ENCODE measurements around the gene STKLD1.
A peak's percentile ranks its signal among the peaks of the same experiment; 100 is the strongest.
"Not testable (repeated sequence)": the region's sequence is repeated elsewhere in the genome, so short reads cannot be mapped to it uniquely, and the experiment has no call there.

STKLD1 gene

DNA sequence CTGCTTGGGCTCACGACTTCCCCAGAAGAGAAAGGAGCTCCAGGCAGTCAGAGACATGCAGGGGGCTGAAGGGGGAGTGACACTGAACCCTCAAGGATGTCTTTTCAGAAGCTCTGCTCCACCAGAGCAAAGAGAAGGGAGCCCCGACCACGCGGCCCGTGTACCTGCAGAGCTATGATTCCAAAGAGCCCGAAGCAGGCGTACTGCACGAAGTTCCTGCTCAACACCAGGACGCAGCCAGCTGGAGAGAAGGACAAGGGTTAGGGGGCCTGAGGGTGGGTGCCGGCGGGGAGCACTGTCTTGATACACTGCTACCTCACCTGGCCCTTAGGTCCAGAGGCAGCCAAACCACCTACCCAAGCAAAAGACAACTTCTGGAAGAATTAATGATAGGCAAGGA is 9.7 kb upstream of the STKLD1 start:
- DNase-seq: no peak

GRCh38 chr9:133367221-133367620 is 8.9 kb upstream of the STKLD1 start:
- DNase-seq: no peak

GRCh38 chr9:133367778-133368177 is 8.4 kb upstream of the STKLD1 start:
- no peak for DNase-seq

- DNase-seq: no peak
These were observed 7.8 kb upstream of the STKLD1 start for GRCh38 chr9:133368249-133368881.

GRCh38 chr9:133369422-133369821 is 6.7 kb upstream of the STKLD1 start:
- DNase-seq: no peak

DNA sequence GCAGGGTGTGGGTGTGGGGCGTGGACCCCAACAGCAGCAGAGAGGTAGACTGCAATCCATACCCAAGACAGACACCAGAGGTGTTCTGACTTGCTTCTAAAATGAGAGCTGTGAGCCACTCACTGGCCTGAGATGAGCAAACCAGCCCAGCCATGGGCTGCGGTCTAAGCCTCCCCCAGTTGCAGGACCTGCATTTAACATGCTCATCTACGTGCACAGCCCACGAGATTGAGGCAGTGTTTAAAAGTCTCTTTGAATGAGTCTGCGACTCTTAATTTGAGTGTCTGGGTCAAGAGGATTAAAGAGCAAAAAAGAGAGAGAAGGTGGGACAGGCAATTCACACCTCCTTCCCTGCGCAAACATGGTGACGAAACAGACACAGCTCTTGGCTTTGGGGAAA is 6.2 kb upstream of the STKLD1 start:
- peak; percentile 51 for DNase-seq

DNA sequence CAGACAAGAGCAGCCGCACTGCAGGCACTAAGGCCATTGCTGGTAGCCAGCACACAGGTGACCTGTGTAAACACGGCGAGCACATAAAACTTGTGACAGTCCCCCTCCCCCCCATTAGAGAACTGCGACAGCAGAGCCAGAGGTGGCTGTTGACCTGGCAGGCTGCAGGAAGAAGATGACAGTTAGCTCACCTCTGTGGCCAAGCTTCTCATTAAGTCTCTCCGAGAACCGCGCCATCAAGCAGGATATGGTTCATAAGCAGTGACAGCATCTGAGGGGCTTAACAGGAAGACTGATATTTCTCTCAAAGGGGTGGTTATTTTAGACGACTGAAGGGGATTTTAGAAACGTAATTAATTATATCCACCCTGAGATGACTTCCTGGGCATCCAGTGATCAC is 5.5 kb upstream of the STKLD1 start:
- DNase-seq: peak; percentile 36

GRCh38 chr9:133371261-133371711 is 4.9 kb upstream of the STKLD1 start:
- peak; percentile 87 for DNase-seq

DNA sequence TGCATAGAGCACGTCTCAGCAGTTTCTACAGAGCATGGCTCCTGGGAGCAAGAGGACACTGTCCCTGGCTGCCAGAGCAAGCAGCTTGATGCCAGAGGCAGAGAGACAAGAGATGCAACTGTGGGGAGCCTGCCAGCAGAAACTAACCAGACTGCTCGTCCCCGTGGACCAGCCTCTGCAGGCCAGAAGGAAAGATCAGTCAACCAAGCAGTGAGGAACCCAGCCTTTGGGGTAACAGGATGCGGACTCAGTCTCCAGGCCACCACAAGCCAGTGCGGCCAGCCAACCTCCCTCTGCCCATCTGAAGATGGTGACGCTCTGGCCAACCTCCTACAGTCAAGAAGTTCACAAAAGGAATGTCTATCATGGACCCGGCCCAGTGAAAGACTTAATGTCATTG is 4.0 kb upstream of the STKLD1 start:
- no peak for DNase-seq

GRCh38 chr9:133374612-133375115 is 1.5 kb upstream of the STKLD1 start:
- DNase-seq: peak; percentile 21

- DNase-seq: peak; percentile 17
These were observed 946 bp upstream of the STKLD1 start for GRCh38 chr9:133375116-133375723.

DNA sequence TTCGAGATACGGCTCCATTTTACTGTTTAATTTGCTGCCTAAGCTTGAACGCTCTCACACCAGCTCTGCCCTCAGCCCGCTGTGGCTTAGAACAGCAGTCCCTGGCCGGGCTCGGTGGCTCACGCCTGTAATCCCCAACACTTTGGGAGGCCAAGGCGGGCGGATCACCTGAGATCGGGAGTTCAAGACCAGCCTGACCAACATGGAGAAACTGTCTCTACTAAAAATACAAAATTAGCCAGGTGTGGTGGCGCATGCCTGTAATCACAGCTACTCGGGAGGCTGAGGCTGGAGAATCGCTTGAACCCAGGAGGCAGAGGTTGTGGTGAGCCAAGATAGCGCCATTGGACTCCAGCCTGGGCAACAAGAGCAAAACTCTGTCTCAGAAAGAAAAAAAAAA is 1.1 kb downstream of the STKLD1 start:
- not testable (repeated sequence) for DNase-seq

GRCh38 chr9:133377721-133378216 is 1.6 kb downstream of the STKLD1 start:
- DNase-seq: no peak

DNA sequence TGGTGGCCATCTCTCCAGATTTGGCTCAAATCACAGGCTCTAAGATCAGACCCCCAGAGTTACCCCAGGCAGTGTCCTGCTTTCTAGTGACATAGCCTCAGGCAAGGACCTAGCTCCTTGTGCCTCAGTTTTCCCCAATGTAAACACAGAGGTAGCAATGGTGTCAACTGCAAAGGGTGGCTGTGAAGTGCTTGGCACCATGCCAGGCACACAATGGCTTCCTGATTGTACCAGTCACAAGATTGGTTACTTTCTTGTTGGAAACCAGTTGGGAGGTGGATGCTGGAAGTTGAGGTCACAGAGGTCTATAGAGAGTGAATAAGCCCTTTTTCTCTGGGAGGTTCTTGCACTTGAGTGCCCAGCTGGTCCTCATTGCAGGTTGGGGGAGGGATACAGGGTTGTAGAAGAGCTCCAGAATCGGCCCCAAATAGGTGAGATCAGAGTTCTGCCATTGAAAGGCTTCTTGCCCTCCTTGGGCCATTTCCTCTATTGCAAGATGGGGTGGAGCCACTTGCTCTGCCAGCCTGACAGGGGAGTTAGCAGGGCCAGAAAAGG is 2.3 kb downstream of the STKLD1 start:
- DNase-seq: no peak

DNA sequence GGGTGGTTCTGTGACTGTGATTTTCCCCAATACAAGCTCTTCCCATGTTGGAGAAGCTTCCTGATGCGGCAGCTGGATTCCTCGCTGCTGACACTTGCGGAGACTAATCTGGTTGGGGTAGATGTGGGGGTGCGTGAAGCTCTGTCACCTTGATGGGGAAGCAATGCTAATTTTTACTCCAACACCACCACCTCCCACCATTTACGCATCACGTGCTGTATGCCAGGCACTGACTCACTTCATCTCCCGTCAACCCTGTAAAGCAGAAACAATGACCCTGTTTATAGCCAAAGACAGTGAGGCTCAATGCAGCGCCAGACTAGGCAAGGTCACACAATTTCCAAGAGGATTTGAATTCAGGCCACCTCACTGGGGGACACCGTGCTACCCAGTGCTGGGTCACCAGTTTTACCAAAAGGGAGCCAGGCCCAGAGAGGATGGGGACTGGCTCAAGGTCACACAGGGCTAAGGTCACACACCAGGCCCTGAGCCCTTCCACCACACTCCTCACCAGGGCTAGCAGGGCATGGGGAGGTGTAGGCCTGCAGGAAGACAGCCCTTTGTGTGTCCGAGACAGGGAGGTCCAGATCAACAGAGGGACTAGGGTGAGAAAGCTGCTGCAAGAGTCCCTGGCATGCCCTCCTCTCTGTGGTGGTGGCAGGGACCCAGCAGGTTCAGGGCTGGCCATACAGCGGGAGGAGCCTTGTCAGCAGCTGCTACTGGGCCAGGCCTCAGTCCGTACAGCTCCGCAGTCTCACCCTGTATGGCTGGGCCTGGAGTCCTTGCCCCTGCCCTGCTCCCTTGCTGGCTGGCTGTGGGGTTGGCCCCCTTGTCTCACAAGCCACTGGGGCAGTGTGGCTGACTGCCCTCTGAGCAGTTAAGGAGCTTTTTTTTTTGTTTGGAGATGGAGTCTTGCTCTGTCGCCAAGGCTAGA is 3.3 kb downstream of the STKLD1 start:
- no peak for DNase-seq

GRCh38 chr9:133380734-133381133 is 4.6 kb downstream of the STKLD1 start:
- DNase-seq: no peak

DNA sequence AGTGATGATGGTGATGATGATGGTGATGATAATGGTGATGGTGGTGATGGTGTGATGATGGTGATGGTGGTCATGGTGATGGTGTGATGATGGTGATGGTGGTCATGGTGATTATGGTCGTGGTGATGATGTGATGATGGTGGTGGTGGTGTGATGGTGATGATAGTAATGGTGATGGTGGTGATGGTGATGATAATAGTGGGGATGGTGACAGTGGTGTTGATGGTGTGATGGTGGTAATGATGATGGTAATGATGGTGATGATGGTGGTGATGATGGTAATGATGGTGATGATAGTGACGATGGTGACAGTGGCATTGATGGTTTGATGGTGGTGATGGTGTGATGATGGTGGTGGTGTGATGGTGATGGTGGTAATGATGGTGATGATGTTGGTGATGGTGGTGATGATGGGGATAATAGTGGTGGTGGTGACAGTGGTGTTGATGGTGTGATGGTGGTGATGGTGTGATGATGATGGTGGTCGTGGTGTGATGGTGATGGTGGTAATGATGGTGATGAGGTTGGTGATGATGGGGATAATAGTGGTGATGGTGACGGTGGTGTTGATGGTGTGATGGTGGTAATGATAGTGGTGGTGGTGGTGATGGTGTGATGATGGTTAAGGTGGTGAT is 6.5 kb downstream of the STKLD1 start:
- no peak for DNase-seq

GRCh38 chr9:133383438-133383837 is 7.3 kb downstream of the STKLD1 start:
- no peak for DNase-seq

- no peak for DNase-seq
These were observed 8.7 kb downstream of the STKLD1 start for GRCh38 chr9:133384736-133385321.

DNA sequence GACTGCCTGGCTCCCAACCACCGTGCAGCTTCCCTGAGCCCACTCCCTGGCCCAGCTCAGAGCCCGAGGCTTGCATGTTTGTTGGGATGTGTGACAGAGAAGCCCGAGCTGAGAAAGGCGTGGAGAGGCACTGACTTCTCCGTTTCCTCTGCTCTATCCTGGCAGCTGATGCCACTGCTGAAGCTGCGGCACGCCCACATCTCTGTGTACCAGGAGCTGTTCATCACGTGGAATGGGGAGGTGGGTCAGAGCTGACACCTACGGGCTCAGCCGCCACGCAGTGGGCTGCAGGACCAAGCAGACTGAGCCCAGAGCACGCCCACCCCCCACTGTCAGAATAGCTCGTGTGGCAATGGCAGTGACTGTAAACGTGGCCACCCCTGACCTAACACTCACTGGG is 9.3 kb downstream of the STKLD1 start:
- no peak for DNase-seq

- no peak for DNase-seq
These were observed 10.2 kb downstream of the STKLD1 start for GRCh38 chr9:133386338-133386737.

- no peak for DNase-seq
These were observed 11.5 kb downstream of the STKLD1 start for GRCh38 chr9:133387680-133388079.
